NB4 (cell line): ENCODE data around the gene PRKG1.

Source experiments
- CTCF ChIP-seq: IDR thresholded peaks from one replicate; pipeline ENCODE4 v1.5.1; 2012; ENCODE audit warnings: low read depth, low read length
- MAX ChIP-seq: IDR thresholded peaks from 2 replicates; pipeline ENCODE4 v1.6.1; 2011; ENCODE audit warnings: low read depth, low read length
- MYC ChIP-seq: IDR thresholded peaks from 2 replicates; pipeline ENCODE4 v1.6.1; 2011; ENCODE audit warnings: low read depth, low read length
- POLR2A ChIP-seq: IDR thresholded peaks from 2 replicates; pipeline ENCODE4 v1.6.1; 2011; ENCODE audit warnings: mild to moderate bottlenecking; ENCODE audit not compliant: insufficient read length; ENCODE audit errors: extremely low read depth

GRCh38 chr10:51147644-51148399, 73.5 kb downstream of the PRKG1 start:
- TF ChIP-seq CTCF = no peak
- TF ChIP-seq POLR2A = no peak
- TF ChIP-seq MYC = no peak
- TF ChIP-seq MAX = no peak
